D341Med (cell line): ENCODE data around the gene MEOX2.

ENCODE experiments used
- DNase-seq: peaks from one replicate; pipeline ENCODE4 v3.0.0; 2012; ENCODE audit warnings: low spot score

Gene MEOX2

DNA sequence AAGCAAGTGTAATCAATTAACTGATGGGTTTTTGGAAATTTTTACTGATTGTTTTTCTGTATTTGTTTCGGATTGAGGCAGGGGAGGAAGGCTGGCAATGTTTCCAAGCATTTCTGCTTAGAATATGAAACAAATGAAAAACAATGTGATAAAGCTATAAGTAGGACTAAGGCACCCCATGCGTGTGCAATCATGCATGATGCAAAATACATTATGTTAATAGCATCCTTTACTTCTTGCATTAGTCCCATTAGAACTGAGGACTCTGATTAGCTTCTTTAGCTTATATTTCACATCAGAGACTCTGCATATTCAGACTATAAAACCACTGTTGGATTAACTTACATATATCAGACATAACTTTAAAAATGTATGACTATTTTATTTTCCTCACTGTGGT, 76.0 kb downstream of the MEOX2 start:
- no peak for DNase-seq

DNA sequence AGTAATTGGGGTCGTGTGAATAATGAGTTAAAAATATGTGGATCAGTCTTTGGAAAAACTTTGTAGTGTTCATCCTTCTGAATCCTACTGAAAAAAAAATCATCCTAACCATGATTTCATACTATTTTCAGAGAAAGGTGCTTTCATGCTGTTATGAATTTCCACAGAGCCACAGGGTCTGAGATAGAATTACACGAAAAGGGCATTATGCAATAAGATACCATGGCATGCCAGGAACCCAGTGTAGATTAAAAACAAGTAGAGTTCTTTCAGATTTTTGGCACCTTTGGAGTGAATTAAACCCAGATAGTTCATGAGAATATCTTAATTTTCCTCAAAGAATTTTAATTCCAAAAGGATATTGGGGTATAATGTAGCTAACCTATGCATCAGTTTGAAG, 77.2 kb downstream of the MEOX2 start:
- DNase-seq = no peak

DNA sequence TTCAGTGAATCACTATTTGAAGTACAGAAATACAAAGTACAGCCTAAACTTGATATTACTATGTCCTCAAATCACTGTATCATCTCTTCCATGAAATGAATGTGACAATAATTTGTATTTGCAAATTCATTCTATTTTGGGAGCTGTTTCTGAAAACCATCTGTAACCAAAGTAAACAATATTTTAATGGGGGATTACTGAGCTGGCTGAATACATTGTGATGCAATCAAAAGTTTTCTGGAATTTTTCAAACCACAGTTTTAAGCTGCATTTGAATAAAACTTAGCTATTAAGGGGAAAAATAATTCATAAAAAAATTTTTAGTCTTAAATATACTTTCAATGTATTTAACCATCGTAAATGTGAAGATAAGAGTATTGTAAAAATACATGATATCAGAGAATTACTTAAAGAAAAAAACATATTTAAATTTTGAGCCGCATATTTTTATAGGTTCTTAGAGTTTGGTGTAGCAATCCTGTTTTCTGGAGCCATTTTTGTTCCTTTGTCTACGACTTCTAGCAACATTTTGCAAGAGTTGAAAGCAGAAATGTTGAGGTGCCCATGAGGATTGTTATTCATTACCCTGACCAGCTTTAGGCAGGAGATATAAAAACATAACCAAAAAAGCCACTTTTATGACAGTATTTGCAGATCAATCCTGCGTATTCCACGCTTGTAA, 78.8 kb downstream of the MEOX2 start:
- no peak for DNase-seq

DNA sequence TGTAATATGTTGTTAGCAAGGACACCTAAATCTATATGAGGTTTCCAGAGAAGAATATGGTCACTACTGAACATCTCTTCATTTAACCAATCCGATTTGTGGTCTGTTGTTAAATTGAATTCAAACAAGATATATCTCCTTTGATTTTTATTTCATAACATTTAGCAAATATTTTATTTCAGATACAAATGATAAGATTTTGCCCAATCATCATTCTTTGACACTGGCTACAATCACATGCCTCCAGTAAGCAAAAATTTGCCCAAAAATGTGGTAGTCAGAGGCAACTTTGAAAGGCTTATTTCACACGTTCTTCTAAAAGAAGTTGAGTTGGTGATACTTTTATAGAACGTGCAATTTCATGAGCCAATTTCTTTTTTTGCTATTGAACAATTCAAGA, 79.9 kb downstream of the MEOX2 start:
- no peak for DNase-seq

DNA sequence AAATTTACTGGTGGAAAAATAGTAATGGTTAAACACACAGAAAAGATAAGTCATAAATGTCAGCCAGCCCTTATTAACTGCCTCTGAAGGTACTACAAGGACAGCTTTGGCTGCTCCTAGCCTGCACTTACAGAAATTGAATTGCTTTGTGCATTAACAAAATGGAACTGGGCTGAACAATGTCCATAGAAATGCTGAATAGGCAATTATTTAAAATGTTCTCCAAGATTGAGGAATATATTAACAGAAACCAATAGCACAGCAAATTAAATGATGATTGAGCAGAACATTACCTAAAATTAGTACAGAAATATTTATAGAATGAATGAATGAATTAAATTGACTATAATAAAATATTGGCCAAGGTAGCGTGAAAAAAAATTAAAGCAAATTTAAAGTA, 82.3 kb downstream of the MEOX2 start:
- DNase-seq = no peak

DNA sequence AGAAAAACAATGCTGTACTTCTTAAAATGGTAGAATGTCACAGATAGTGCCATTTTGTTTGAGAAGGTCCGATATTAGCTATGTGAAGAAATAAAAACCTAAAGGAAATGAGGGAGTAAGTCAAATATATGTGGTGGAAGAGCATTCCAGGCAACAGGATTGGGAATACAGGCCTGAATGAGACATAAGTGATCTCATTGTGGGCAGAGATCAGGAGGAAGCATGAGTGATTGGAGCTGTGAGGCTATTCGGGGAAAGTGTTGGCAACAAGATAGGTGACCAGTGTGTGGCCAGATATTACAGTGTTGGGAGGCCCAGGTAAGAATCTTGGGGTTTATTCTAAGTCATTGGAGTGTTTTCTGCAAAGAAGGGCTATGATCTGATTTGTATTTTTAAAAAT, 83.4 kb downstream of the MEOX2 start:
- no peak for DNase-seq

DNA sequence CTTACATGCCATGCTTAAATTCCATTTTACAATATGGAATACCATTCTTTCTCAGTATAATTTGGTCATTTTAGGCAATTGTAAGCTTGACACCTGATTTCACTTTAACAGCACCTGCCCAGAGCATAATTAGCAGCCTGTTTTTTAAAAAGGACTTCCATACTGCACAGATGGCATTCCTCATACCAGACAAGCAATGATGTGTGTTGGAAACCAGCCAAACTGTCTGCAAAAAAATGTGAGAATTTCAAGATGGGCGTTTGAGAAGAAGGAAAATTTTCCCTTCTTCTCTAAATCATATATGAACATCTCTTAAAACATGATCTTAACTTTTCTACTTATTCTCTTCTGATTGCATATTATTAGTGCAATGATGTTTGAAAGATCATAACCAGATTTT, 84.2 kb downstream of the MEOX2 start:
- no peak for DNase-seq

DNA sequence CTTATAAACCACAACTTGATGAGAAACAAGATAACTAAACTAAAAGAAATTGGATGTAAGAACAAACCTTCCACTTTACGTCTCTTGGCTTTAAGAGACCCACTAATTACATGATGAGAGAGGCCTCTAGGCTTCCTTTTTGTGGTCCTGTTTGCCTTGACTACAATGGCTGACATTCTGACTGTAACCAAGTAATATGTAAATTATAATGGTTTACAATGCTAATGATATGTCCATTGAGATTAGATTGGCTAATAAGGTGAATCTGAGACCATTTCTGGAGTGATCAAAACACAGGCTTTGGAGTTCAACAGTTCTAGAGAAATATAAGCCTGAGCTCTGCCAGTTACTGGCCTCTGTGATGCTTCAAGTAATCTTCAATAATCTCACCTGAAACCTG, 85.3 kb downstream of the MEOX2 start:
- DNase-seq = no peak

DNA sequence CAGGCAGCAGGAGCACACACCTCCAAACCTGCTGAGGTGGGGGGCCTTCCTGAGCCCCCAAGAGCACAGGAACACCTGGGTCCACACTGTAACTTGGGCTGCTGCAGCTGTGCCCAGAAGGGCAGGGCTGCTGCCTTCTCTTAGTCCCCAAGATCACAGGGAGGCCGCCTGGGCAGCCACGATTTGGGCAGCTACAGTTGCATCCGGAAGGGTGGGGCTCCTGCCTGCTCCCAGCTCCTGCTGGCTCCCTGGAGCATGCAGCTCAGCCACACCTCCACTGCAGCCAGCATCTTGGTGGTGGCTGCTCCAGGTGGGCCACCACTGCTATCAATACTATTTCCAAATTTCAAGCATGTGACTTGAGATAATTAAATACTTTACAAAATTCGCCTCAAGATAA, 86.2 kb downstream of the MEOX2 start:
- DNase-seq = no peak

DNA sequence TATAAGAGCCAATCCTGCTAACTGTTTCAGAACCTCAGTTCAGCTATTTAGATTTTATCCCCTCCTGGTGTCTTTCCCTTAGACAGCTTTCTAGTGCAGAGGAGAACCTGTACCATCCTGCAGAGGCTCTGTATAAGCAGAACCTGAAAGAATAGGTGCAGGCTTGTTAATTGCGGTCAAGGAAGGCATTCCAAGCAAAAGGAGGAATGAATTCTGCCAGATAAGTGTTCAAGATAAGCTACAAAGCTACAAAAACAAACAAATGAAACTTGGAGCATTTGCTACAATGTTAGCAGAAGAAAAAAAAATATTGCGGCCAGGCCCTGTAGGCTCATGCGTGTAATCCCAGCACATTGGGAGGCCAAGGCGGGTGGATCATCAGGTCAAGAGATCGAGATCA, 92.0 kb downstream of the MEOX2 start:
- no peak for DNase-seq

DNA sequence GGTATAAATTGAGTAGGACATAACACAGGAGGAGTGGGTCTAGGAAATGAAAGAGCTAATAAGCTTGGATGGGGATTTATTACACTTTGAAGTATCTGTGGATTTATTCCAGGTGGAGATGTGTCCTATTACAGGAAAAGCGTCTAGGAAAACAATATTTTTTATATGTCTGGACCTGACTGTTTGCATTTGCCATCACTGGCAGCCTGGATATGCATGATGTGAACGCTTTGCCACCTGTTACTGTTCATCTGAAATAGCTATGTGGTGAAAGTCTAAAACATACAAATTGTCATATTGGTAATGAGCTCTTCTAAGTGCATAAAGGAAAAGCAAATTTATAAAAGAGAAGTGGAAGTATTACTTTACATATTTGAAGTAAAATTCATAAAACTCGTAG, 93.1 kb downstream of the MEOX2 start:
- no peak for DNase-seq

DNA sequence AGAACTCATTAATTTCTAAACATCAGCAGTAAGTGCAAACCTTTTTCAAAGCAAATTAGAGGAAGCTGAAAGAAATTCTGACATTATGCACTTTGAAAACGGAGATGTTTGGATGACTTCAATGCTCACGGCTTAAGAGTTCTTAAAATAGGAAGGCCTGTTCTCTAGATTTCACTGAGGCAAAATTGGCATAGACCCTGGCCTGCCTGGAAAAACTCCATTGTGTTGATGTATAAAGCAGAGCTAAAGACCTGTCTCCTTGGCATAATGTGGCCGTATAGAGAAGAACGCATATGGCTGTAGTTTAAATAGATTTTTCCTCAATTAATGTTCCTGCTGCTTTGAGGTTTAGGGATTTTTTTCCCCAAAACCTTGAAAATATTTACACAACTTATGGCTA, 100.2 kb downstream of the MEOX2 start:
- DNase-seq = no peak

DNA sequence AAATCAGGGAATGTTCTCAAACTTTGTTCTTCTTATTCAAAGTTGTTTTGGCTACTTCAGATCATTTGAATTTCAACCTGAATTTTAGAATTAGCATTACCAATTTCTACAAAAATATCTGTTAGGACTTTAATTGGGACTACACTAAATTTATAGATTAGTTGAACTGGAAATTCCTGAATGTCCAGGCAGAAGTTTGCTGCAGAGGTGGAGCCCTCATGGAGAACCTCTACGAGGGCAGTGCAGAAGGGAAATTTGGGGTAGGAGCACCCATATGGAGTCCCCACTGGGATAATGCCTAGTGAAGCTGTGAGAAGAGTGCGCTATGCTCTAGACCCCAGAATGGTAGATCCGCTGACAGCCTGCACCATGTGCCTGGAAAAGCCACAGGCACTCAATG, 101.9 kb downstream of the MEOX2 start:
- DNase-seq = no peak

DNA sequence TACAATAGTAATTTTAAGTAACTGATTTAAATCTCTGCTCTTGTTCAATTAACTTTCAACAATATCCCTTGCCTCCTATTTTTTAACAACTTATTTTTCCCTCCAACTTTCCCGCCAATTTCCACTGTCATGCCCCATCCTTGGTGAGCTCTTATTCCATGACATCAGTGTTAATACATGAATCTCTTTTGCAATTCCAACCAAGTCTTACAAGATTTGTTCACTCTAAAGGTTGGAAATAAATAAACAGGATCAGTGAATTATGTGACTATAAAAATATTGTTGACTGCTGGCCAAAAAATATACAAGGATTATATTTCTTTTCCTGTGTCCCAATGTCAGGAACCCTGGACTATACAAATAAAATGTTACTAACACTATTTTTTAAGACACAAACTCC, 103.7 kb downstream of the MEOX2 start:
- no peak for DNase-seq

DNA sequence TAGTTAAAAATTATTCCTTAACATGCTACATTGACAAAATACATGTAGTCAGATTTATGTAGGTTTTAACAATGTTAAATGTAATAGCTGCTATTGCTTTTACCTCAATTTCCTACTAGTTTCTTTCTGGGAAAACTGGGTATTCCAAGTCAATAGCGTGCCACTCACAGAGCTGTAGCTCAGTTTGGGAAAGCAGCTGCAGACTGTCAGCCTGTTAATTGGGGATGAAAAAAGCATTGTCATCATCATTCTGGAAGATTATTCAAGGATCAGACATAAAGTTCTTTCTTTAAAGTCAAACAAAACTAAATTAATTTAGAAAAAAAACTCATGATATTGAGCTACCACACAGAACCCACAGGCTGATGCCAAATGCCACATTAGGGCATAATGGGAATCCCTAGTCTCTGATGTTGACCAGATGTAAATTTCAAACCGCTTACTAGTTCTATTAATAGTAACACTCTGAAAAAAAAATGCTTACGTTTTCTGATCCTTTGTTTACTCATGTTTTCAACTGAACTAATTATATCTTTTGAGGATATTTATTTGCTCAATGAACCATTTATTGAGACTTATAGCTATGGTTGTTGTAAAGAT, 105.0 kb downstream of the MEOX2 start:
- DNase-seq = no peak

DNA sequence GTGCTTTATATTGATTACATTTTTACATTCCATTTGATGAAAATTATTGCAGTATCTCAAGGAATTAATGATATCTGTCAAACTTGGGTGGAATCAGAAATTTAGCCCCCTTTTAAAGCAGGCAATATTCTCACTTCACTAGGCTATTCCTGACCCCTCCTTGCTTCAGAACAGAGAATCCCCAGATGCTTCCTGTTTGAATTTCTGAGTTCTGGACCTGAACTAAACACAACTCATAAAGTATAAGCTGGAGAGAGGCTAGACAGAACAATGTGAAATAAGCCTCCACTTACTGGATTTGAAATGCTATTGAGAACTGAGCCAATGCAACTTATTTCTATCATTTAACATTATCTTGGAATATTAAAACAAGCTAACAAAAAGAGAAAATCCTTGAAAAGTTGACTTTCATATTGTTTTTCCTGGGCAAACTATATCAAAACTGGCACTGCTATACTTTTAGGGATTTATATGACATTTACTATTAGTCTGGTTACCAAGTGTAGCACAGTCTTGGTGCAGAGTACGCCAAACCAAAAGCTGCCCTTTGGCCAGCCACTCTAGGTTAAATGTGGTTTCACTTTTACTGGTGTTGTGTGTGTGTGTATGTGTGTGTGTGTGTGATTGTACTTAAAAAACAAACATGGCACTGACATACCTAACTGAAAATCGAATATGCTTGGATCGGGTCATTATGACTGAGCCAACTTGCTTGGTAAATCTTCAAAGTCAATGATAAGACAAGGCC, 105.7 kb downstream of the MEOX2 start:
- no peak for DNase-seq

DNA sequence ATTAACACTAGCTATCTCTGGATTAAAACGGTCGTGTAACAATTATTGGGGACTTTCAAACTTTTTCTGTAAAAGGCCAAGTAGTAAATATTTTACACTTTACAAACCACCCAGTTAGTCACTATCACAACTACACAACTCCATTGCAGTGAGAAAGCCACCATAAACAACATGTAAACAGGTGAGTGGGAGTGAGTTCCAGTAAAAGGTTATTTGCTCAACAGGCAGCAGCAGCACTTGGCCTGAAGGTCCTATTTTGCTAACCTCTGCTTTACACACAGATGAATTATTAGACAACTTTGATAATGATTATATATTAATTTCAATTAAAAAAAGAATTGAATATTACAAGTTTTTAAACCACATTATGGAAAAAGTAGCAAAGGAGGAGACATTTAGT, 108.9 kb downstream of the MEOX2 start:
- no peak for DNase-seq

DNA sequence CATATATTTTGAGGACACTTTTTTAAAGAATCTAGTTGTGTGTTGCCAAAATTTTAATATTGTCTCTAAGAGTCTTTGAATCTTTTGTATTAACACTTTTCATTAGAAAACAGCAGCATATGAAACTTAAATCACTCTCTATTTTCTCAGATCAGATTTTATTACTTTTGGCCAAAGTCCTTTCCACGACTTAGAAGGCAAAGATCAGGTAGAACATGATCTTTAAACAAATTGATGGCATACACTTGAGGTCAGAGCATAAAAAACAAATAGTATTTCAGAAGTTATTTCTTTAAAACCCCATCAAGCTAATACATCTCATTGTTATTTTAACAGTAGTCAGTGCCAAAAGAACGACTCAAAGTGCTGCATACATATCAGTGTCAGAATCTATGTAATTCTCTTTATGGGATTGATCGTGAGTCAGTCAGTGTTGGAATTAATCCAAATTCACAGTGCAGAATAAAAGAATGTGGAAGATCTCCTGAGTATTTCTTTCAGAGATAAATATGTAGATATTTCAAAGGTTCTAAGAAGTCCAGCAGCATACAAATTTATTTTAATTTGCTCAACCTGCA, 115.1 kb downstream of the MEOX2 start:
- DNase-seq = no peak

DNA sequence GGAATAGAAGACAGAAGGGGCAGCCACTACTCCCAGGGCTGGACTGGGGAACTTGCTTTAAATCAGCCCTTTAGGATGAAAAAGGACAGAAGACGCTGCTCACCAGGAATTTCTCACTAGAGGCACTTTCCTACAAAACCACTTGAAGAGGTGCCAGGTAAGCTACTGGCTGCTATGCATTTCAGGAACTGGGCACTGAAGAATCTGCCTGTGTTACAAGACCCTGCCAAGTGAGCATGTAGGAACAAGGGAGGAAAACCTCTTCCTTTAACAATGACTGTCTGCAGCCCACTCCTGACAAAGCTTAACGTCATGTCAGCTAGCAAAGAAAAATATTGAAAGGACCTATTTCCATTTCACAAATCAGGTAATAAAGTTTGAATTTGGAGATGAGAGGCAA, 118.8 kb downstream of the MEOX2 start:
- DNase-seq = no peak

DNA sequence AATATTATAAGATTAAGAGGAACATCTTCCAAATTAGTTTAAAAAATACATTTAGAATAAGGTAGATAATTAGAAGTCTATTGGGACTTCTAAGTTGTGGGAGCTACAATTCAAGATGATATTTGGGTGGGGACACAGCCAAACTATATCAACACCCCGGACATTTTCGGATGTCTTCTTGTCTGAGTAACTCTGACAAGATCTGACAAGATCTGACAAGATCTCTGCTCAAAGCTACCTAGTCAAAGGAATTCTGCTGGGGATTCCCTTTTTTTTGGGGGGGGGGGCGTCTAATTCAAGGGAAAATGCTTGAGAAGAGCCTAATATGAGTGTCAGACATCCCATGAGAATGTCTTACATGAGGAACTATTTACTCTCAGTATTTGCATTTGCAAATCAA, 119.4 kb downstream of the MEOX2 start:
- DNase-seq = no peak

DNA sequence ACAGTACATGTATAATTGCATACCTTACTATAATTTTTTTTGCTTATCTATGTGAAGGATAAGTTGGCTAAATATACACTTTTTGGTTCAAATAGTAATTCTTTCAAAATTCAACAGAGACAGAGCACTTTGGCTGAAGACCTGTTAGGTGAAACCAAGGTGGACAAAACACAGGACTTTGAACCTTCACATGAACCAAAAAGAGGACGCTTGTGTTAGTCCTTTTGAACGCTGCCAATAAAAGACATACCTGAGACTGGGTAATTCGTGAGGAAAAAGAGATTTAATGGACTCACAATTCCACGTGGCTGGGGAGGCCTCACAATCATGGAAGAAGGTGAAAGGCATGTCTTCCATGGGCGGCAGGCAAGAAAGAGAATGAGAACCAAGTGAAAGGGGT, 120.0 kb downstream of the MEOX2 start:
- no peak for DNase-seq

DNA sequence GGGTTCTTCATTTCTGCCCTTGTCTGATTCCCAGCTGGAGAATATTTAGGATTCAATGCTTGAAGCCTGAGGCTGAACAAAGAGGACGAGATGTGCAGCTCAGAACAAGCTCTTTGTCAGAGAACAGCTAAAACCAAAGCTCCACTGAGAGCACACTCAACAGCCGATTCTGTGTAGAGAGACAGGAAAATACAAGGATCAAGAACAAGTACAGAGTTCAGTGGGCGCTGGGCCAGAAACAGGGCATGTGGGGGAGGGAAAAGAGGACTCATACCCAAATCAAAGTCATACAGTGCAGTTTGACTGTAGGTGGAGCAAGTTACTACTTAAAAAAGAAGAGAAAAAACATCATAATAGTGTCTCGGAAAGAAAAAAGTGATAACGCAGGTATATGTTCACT, 124.6 kb downstream of the MEOX2 start, which contains the start of gene AGMO:
TSS of gene AGMO (minus strand) at position 181 of the 400 bp plus-strand sequence.
- peak; percentile 47 for DNase-seq
